ENCODE measurements around the gene DRAP1. TPM values are rescaled to one million over a fixed set of nuclear protein-coding genes. Genes with fewer than 3 reads are reported as not detected.
A peak's percentile ranks its signal among the peaks of the same experiment; 100 is the strongest.

DRAP1 gene
- total RNA-seq, 1 donor from 2014 or later, result 106 TPM

DNA sequence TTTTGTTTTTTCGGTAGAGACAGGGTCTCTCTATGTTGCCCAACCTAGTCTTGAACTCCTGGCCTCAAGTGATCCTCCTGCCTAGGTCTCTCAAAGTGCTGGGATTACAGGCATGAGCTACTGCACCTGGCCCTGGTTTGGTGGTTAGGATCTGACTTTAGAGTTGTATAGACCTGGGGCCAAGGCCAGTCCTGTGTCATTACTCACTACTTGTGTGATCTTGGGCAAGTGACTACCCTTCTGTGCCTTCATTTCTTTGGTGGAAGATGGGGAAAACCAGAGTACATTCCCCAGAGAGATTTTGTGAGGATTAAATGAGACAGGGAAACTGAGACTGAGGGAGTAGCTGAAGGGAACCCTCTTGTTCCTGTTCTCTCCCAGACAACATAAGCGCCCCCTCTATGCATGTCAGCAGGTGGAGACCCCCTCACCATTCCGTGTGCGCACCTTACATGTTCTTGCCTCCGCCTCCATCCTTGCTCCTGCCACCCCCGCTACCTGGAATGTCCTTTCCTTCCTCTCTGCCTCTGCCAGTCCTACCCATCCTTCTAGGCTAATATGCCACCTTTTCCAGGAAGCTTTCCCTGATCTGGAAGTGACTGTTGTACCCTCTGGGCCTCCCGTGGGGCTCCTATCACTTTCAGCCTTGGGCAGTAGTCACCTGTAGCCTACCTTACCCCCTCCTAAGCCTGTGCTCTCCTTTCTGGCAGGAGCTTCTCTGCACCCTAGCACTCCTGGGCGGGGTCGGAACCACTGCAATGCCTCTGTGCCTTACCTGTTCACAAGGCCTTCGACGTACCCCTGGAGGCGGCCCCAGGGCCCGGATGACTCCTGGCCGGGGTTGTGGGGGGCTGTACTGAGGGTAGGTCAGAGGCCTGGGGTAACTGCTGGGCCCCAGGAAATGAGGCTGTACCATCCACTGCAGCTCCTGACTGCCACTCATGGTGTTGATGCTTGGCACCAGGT lies 22.9 kb upstream of the DRAP1 start:
- TF ChIP-seq, protein P1, sequence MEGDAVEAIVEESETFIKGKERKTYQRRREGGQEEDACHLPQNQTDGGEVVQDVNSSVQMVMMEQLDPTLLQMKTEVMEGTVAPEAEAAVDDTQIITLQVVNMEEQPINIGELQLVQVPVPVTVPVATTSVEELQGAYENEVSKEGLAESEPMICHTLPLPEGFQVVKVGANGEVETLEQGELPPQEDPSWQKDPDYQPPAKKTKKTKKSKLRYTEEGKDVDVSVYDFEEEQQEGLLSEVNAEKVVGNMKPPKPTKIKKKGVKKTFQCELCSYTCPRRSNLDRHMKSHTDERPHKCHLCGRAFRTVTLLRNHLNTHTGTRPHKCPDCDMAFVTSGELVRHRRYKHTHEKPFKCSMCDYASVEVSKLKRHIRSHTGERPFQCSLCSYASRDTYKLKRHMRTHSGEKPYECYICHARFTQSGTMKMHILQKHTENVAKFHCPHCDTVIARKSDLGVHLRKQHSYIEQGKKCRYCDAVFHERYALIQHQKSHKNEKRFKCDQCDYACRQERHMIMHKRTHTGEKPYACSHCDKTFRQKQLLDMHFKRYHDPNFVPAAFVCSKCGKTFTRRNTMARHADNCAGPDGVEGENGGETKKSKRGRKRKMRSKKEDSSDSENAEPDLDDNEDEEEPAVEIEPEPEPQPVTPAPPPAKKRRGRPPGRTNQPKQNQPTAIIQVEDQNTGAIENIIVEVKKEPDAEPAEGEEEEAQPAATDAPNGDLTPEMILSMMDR (IDR thresholded peaks at IDR 0.05), result no peak
- Mint-ChIP-seq H3K27ac (ENCODE audit: unreplicated experiment) (peak overlapping the region; percentile 79), H3K27me3 (ENCODE audit: unreplicated experiment) (no peaks in the 10 kb centered on the region), H3K4me3 (ENCODE audit: unreplicated experiment) (no peak overlapping the region), H3K4me1 (ENCODE audit: unreplicated experiment) (peaks cover 57% of the 10 kb centered on the region), H3K36me3 (ENCODE audit: unreplicated experiment) (peaks cover 8% of the 10 kb centered on the region), H3K9me3 (ENCODE audit: unreplicated experiment) (no peaks in the 10 kb centered on the region)
- no peak for DNase-seq (ENCODE audit: extremely low spot score, unreplicated experiment)

DNA sequence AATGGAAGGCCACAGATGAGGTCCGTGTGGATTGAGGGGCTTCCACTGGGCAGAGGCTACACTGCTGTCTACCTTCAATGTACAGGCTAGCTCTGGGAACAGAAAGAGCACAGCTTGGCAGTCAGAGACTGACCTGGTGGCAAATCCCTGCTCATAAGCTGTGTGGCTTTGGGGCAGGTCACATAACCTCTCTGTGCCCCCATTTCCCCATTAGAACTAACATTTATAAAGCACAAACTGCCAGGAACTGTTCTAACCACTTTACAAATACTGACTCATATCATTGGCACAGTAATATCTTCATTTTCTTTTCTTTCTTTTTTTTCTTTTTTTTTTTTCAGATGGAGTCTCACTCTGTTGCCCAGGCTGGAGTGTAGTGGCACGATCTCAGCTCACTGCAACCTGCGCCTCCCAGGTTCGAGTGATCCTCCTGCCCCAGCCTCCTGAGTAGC lies 22.2 kb upstream of the DRAP1 start:
- H3K4me3 Mint-ChIP-seq (ENCODE audit: unreplicated experiment), result peak overlapping the region; percentile 56
- H3K9me3 Mint-ChIP-seq (ENCODE audit: unreplicated experiment), result no peaks in the 10 kb centered on the region
- H3K4me1 Mint-ChIP-seq (ENCODE audit: unreplicated experiment), result peaks cover 61% of the 10 kb centered on the region
- H3K36me3 Mint-ChIP-seq (ENCODE audit: unreplicated experiment), result peaks cover 8% of the 10 kb centered on the region
- no peak for DNase-seq (ENCODE audit: extremely low spot score, unreplicated experiment)
- TF ChIP-seq, protein P1 (IDR thresholded peaks at IDR 0.05), result no peak
- H3K27me3 Mint-ChIP-seq (ENCODE audit: unreplicated experiment), result no peaks in the 10 kb centered on the region
- peak overlapping the region; percentile 79 for H3K27ac Mint-ChIP-seq (ENCODE audit: unreplicated experiment)

DNA sequence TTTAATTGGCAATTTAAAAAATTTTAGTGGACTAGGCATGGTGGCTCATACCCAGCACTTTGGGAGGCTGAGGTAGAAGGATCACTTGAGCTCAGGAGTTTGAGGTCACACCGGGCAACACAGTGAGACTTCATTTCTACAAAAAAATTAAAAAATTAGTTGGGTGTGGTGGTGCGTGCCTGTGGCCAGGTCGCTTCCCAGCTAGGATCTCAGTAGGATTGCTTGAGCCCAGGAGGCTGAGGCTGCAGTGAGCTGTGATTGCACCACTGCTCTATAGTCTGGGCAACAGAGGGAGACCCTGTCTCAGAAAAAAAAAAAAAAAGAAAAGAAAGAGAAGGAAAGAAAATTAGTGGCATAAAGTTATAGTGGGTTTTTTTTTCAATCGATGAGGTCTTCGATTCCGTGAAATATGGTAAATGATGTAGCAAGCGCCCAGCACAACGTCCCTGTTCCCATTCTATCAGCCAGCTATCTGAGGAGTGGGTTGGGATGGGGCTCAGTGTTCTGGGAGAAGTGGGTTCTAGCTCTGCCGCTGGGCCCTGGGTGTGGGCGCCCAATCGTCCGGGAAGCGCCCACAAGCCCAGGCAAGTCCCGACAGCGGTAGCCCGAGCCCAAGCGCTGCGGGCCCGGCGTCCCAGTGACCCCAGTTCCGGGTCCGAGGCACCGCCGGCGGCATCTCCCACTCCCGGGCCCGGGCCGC lies 20.4 kb upstream of the DRAP1 start:
- TF ChIP-seq, protein P1 (IDR thresholded peaks at IDR 0.05), result no peak
- no peak for DNase-seq (ENCODE audit: extremely low spot score, unreplicated experiment)
- peaks cover 2% of the 10 kb centered on the region for H3K36me3 Mint-ChIP-seq (ENCODE audit: unreplicated experiment)
- H3K4me1 Mint-ChIP-seq (ENCODE audit: unreplicated experiment), result peaks cover 63% of the 10 kb centered on the region
- H3K4me3 Mint-ChIP-seq (ENCODE audit: unreplicated experiment), result peak overlapping the region; percentile 90
- no peaks in the 10 kb centered on the region for H3K9me3 Mint-ChIP-seq (ENCODE audit: unreplicated experiment)
- H3K27me3 Mint-ChIP-seq (ENCODE audit: unreplicated experiment), result no peaks in the 10 kb centered on the region
- H3K27ac Mint-ChIP-seq (ENCODE audit: unreplicated experiment), result peak overlapping the region; percentile 97

DNA sequence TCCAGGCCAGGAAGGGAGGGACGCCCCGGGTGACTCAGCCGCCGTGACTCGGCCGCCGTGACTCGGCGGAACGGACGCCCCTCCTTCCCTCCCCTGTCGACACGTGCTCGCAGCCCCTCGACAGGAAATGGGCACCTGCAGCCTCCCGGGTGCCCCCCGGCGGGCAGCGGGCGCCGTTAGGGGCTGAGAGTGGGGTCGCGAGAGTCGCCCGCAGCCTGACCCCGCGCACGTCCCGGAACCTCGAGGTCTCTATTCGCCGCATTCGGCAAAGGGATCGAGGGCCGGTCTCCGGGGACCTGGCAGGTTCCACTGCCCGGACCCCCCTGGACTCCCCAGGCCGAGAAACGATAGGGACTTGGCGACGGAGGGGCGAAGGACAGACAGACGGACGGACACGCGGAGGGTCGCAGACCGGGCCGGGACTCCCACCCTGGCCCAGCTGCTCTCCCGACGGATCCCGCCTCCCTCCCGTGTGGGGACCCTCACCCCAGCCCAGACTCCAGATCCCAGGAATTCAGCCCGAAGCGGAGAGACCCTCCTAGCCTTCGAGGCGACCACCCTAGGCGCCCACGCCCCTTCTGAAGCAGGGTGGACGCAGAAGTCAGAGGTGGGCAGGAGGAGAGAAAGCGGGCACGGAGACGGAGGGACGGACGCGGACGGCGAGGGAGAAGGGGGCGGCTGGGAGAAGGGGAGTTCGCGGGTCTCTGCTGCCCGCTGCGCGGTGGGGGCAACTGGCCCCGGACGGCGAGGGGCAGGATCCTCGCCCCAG lies 19.7 kb upstream of the DRAP1 start:
- Mint-ChIP-seq H3K4me3 (ENCODE audit: unreplicated experiment) (peak overlapping the region; percentile 90), H3K4me1 (ENCODE audit: unreplicated experiment) (peaks cover 64% of the 10 kb centered on the region), H3K36me3 (ENCODE audit: unreplicated experiment) (peaks cover 2% of the 10 kb centered on the region), H3K27ac (ENCODE audit: unreplicated experiment) (peak overlapping the region; percentile 82), H3K9me3 (ENCODE audit: unreplicated experiment) (no peaks in the 10 kb centered on the region), H3K27me3 (ENCODE audit: unreplicated experiment) (no peaks in the 10 kb centered on the region)
- peak; percentile 91 for DNase-seq (ENCODE audit: extremely low spot score, unreplicated experiment)
- TF ChIP-seq, protein P1 (IDR thresholded peaks at IDR 0.05), result no peak

Data from osteocyte (in vitro differentiated cells).